A673 (cell line): ENCODE data around the gene ISCU. TPM values are rescaled to one million over a fixed set of nuclear protein-coding genes. Genes with fewer than 3 reads are reported as not detected.

Experiments used
- BruUV-seq: library from RNA; stranded (reverse); fragments of 400-500 nt; replicated peaks from 2 replicates; lab custom pipeline; 2021; lab: Mats Ljungman, UMichigan
- CTCF ChIA-PET: fragments of 300-600 bp; sonication (Branson Sonifier 250); formaldehyde crosslinking; loops from one replicate; lab custom pipeline; 2022; ENCODE audit warnings: antibody characterized with exemption; lab: Charles Lee
- POLR2A ChIA-PET: fragments of 300-600 bp; sonication (Branson Sonifier 250); formaldehyde crosslinking; loops from one replicate; lab custom pipeline; 2022; ENCODE audit warnings: antibody characterized with exemption; ENCODE audit not compliant: low non-redundant PET; lab: Charles Lee
- DNase-seq: peaks from one replicate; pipeline ENCODE4 v3.0.0-alpha.2; 2015; ENCODE audit warnings: low spot score
- H3K27ac ChIP-seq: fragments of 200-600 bp; sonication (generic); 2 replicates; pipeline ENCODE4 v1.5.1; 2016; ENCODE audit warnings: mixed run types, low read depth, mild to moderate bottlenecking, mixed read lengths, antibody characterized with exemption, low read length; ENCODE audit not compliant: poor library complexity, severe bottlenecking
- H3K27me3 ChIP-seq: fragments of 200-600 bp; sonication (generic); replicated peaks from 2 replicates; pipeline ENCODE4 v1.6.1; 2017; ENCODE audit warnings: mixed run types, low read depth, mild to moderate bottlenecking, mixed read lengths, antibody characterized with exemption, low read length; ENCODE audit not compliant: insufficient read depth, poor library complexity
- H3K36me3 ChIP-seq: fragments of 200-600 bp; sonication (generic); 2 replicates; pipeline ENCODE4 v1.6.1; 2016; ENCODE audit warnings: mixed run types, mild to moderate bottlenecking, mixed read lengths, antibody characterized with exemption, low read length; ENCODE audit not compliant: insufficient read depth, poor library complexity, severe bottlenecking
- H3K4me1 ChIP-seq: fragments of 200-600 bp; sonication (generic); 2 replicates; pipeline ENCODE4 v1.6.1; 2017; ENCODE audit warnings: mixed run types, mild to moderate bottlenecking, mixed read lengths, antibody characterized with exemption, low read length; ENCODE audit not compliant: insufficient read depth, poor library complexity, severe bottlenecking
- H3K4me3 ChIP-seq: fragments of 200-600 bp; sonication (generic); 2 replicates; pipeline ENCODE4 v1.5.1; 2016; ENCODE audit warnings: low read depth, mixed run types, mild to moderate bottlenecking, mixed read lengths, low read length; ENCODE audit not compliant: poor library complexity, severe bottlenecking
- H3K9me3 ChIP-seq: fragments of 200-600 bp; sonication (generic); 2 replicates; pipeline ENCODE4 v1.6.1; 2016; ENCODE audit warnings: mixed run types, low read depth, mild to moderate bottlenecking, mixed read lengths, antibody characterized with exemption, low read length; ENCODE audit not compliant: poor library complexity, severe bottlenecking
- CTCF ChIP-seq: fragments of 300-800, 200-600 bp; sonication (generic); conservative IDR thresholded peaks from 2 replicates; pipeline ENCODE4 v1.5.1; 2017; ENCODE audit warnings: low read depth, mild to moderate bottlenecking, antibody characterized with exemption, low read length, moderate library complexity, mixed read lengths
- EZH2 ChIP-seq: fragments of 200-600 bp; sonication (generic); IDR thresholded peaks from 2 replicates; pipeline ENCODE4 v1.6.1; 2017; ENCODE audit warnings: borderline replicate concordance, low read depth, mild to moderate bottlenecking, mixed read lengths, antibody characterized with exemption, low read length; ENCODE audit not compliant: poor library complexity, severe bottlenecking
- intact Hi-C: fragments of 100-400 bp; cut with micrococcal nuclease; formaldehyde crosslinking; loops from one replicate; pipeline ENCODE4 v1.10.0; 2022; ENCODE audit not compliant: unreplicated experiment
- total RNA-seq: library from RNA; stranded (reverse); gene quantifications from 2 replicates; pipeline ENCODE4 v1.2.3, GENCODE V29; 2021

ISCU gene
- total RNA-seq, 1 experiment from 2014 or later = 73.4 TPM

GRCh38 chr12:108610856-108611605 lies 48.6 kb downstream of the ISCU start:
- H3K9me3 ChIP-seq = no peaks in the 10 kb centered on the region
- no peak overlapping the region for H3K4me3 ChIP-seq
- DNase-seq = no peak
- no peak overlapping the region for H3K27ac ChIP-seq
- ChIA-PET POLR2A (no interaction called here), CTCF (no interaction called here)
- TF ChIP-seq EZH2 (no peak), CTCF (no peak)
- no peaks in the 10 kb centered on the region for H3K27me3 ChIP-seq
- H3K36me3 ChIP-seq = no peaks in the 10 kb centered on the region
- intact Hi-C loops = no loop called here
- peaks cover 7% of the 10 kb centered on the region for H3K4me1 ChIP-seq
- no TSS peak for BruUV-seq

GRCh38 chr12:108611884-108612415 lies 49.6 kb downstream of the ISCU start:
- intact Hi-C loops = no loop called here
- Histone ChIP-seq H3K4me3 (no peak overlapping the region), H3K36me3 (no peaks in the 10 kb centered on the region), H3K27me3 (no peaks in the 10 kb centered on the region), H3K9me3 (no peaks in the 10 kb centered on the region), H3K27ac (no peak overlapping the region), H3K4me1 (peaks cover 9% of the 10 kb centered on the region)
- ChIA-PET POLR2A (no interaction called here), CTCF (interaction anchor here (0.7 kb wide), 1 partner anchor 141 kb away, joined by 5 read pairs; no protein-coding TSS in a partner anchor)
- TF ChIP-seq CTCF (peak; percentile 55), EZH2 (no peak)
- BruUV-seq = no TSS peak
- peak; percentile 54 for DNase-seq

GRCh38 chr12:108612788-108613282 lies 50.4 kb downstream of the ISCU start:
- no TSS peak for BruUV-seq
- no peak overlapping the region for H3K27ac ChIP-seq
- no peaks in the 10 kb centered on the region for H3K27me3 ChIP-seq
- H3K4me3 ChIP-seq = no peak overlapping the region
- intact Hi-C loops = loop anchor here (1.0 kb wide), 1 partner anchor 191 kb away; no protein-coding TSS in a partner anchor
- H3K36me3 ChIP-seq = no peaks in the 10 kb centered on the region
- no peaks in the 10 kb centered on the region for H3K9me3 ChIP-seq
- TF ChIP-seq CTCF (no peak), EZH2 (no peak)
- CTCF ChIA-PET = interaction anchor here (0.6 to 0.7 kb wide), 3 partner anchors 96 to 299 kb away, joined by 3 to 5 read pairs (median 4); no protein-coding TSS in a partner anchor
- peaks cover 15% of the 10 kb centered on the region for H3K4me1 ChIP-seq
- POLR2A ChIA-PET = interaction anchor here (0.6 kb wide), 1 partner anchor 25 kb away, joined by 6 read pairs; no protein-coding TSS in a partner anchor
- DNase-seq = no peak
